HL-60 (cell line): ENCODE results near the gene TBC1D9.

Experiments
- DNase-seq, 2 experiments: peaks; one replicate each; pipeline ENCODE4 v3.0.0-alpha.2; 2010 to 2020; ENCODE audit warnings: low read depth in 1 of 2, low spot score in 1 of 2
- H3K27ac ChIP-seq: fragments of 250-450 bp; sonication (Bioruptor Pico); replicated peaks from 2 replicates; pipeline ENCODE4 v1.5.1; 2020; ENCODE audit warnings: mild to moderate bottlenecking, moderate library complexity
- H3K27me3 ChIP-seq: fragments of 250-450 bp; sonication (Bioruptor Pico); 2 replicates; pipeline ENCODE4 v1.5.1; 2021; ENCODE audit warnings: mild to moderate bottlenecking, moderate library complexity; ENCODE audit not compliant: insufficient read depth, poor library complexity, severe bottlenecking
- H3K4me3 ChIP-seq: replicated peaks from 2 replicates; pipeline ENCODE4 v1.5.1; 2011; ENCODE audit warnings: mild to moderate bottlenecking, control low read depth, low read length; ENCODE audit not compliant: insufficient read depth
- CTCF ChIP-seq: IDR thresholded peaks from one replicate; pipeline ENCODE4 v1.5.1; 2011; ENCODE audit warnings: low read length, control low read depth, inconsistent platforms; ENCODE audit not compliant: insufficient read depth
- GABPA ChIP-seq: IDR thresholded peaks from 2 replicates; pipeline ENCODE4 v1.6.1; 2012; ENCODE audit warnings: low read depth
- POLR2AphosphoS5 ChIP-seq: IDR thresholded peaks from 2 replicates; pipeline ENCODE4 v1.6.1; 2012; ENCODE audit warnings: low read depth
- REST ChIP-seq: IDR thresholded peaks from 2 replicates; pipeline ENCODE4 v1.6.1; 2012; ENCODE audit warnings: low read depth; ENCODE audit not compliant: insufficient replicate concordance
- SPI1 ChIP-seq: IDR thresholded peaks from 2 replicates; pipeline ENCODE4 v1.6.1; 2012; ENCODE audit warnings: low read depth, mild to moderate bottlenecking, borderline replicate concordance

Gene TBC1D9

GRCh38 chr4:140726776-140727500 is 29.2 kb downstream of the TBC1D9 start:
- Histone ChIP-seq H3K27me3 (no peaks in the 10 kb centered on the region), H3K4me3 (no peak overlapping the region), H3K27ac (no peak overlapping the region)
- TF ChIP-seq POLR2AphosphoS5: no peak
- no peak for TF ChIP-seq CTCF
- no peak for TF ChIP-seq SPI1
- no peak for TF ChIP-seq GABPA
- no peak for TF ChIP-seq REST
- no peak for DNase-seq

- no peak for TF ChIP-seq REST
- no peak for TF ChIP-seq GABPA
- no peak for TF ChIP-seq POLR2AphosphoS5
- TF ChIP-seq SPI1: no peak
- no peak for TF ChIP-seq CTCF
- no peak overlapping the region for H3K4me3 ChIP-seq
- no peak for DNase-seq
- H3K27ac ChIP-seq: no peak overlapping the region
- H3K27me3 ChIP-seq: no peaks in the 10 kb centered on the region
These were observed 30.6 kb downstream of the TBC1D9 start for GRCh38 chr4:140725556-140725955.

- H3K27ac ChIP-seq: no peak overlapping the region
- DNase-seq: no peak
- H3K27me3 ChIP-seq: no peaks in the 10 kb centered on the region
- H3K4me3 ChIP-seq: no peak overlapping the region
- TF ChIP-seq SPI1 (no peak), POLR2AphosphoS5 (no peak), REST (no peak), CTCF (no peak), GABPA (no peak)
These were observed 31.4 kb downstream of the TBC1D9 start for GRCh38 chr4:140724760-140725159.
